Body of pancreas (tissue), 4 donors: ENCODE results near the gene DLEC1. TPM values are rescaled to one million over a fixed set of nuclear protein-coding genes. Genes with fewer than 3 reads are reported as not detected.

Experiments used
- ATAC-seq: fragments of 150-250 bp; one replicate; pipeline ENCODE4 v1.9.1; 2016
- DNase-seq, 4 donors: peaks; one replicate each; pipeline ENCODE4 v3.0.0-alpha.2; 2019
- H3K27ac ChIP-seq, 4 donors: fragments of 200-600 bp; sonication (generic); 1 replicate in 3 of 4; 2 replicates in 1 of 4; pipeline versions ENCODE4 v1.5.1 to v1.6.1; 2016 to 2019; ENCODE audit warnings: mild to moderate bottlenecking in 1 of 4, mixed read lengths in 1 of 4, moderate library complexity in 1 of 4
- H3K27me3 ChIP-seq, 2 donors: fragments of 200-600 bp; sonication (generic); one replicate each; pipeline ENCODE4 v1.6.0; 2016; ENCODE audit warnings: mild to moderate bottlenecking in 1 of 2
- H3K36me3 ChIP-seq, 2 donors: fragments of 200-600 bp; sonication (generic); replicated peaks in 1 of 2; 2 replicates each; pipeline ENCODE4 v1.5.1; 2016; ENCODE audit warnings: low read depth in 2 of 2; ENCODE audit not compliant: insufficient read depth in 1 of 2
- H3K4me1 ChIP-seq: fragments of 200-600 bp; sonication (generic); one replicate; pipeline ENCODE4 v1.6.0; 2016
- H3K4me3 ChIP-seq, 2 donors: fragments of 200-600 bp; sonication (generic); 1 replicate in 1 of 2; 2 replicates in 1 of 2; pipeline ENCODE4 v1.5.1; 2016 to 2019
- H3K9me3 ChIP-seq, 3 donors: fragments of 200-600 bp; sonication (generic); 1 replicate in 2 of 3; 2 replicates in 1 of 3; pipeline ENCODE4 v1.5.1; 2016
- CTCF ChIP-seq, 7 experiments: fragments of 450-650 bp in 4 of 7; fragments of 200-600 bp in 3 of 7; sonication (generic) in 3 of 7; IDR thresholded peaks; one replicate each; pipeline ENCODE4 v1.5.1; 2016 to 2019; ENCODE audit warnings: antibody characterized with exemption in 7 of 7
- POLR2A ChIP-seq, 3 donors: fragments of 450-650 bp; IDR thresholded peaks; one replicate each; pipeline ENCODE4 v1.6.1; 2016; ENCODE audit warnings: antibody characterized with exemption in 3 of 3, mild to moderate bottlenecking in 2 of 3
- WGBS, 2 donors: methylation state at CpG; one replicate each; pipeline ENCODE4 v1.1.5; 2017; 5-methylcytosine and 5-hydroxymethylcytosine counted together
- intact Hi-C: fragments of 100-400 bp; cut with DNase I; formaldehyde crosslinking; loops from one replicate; pipeline ENCODE4 v1.15.1; 2023
- total RNA-seq, 2 donors: library from RNA; depleted of rRNA; stranded (reverse); fragments of >200 nt; gene quantifications; one replicate each; pipeline ENCODE4 v1.1.0, GENCODE V29; 2016

Gene DLEC1
- total RNA-seq, 2 donors from 2014 or later = 0.78 to 1.3 TPM

- no peaks in the 10 kb centered on the region for H3K36me3 ChIP-seq
- H3K4me1 ChIP-seq = no peaks in the 10 kb centered on the region
- no peak overlapping the region for H3K27ac ChIP-seq
- DNase-seq (no peak), ATAC-seq (peak; percentile 12)
- H3K27me3 ChIP-seq = no peaks in the 10 kb centered on the region
- TF ChIP-seq CTCF (IDR thresholded peaks at IDR 0.05) (no peak), POLR2A (IDR thresholded peaks at IDR 0.05) (no peak)
- H3K9me3 ChIP-seq = no peaks in the 10 kb centered on the region
- WGBS, 2 donors = 72 to 93% methylated on average over 7 to 11 of the region's 11 CpGs
- no peak overlapping the region for H3K4me3 ChIP-seq
- intact Hi-C loops = no loop called here
These were observed 69.9 kb downstream of the DLEC1 start for GRCh38 chr3:38108649-38109579.

- WGBS, 2 donors = 89 to 94% methylated on average over 9 of the region's 17 CpGs
- no peaks in the 10 kb centered on the region for H3K9me3 ChIP-seq
- no peaks in the 10 kb centered on the region for H3K36me3 ChIP-seq
- H3K27me3 ChIP-seq = no peaks in the 10 kb centered on the region
- no peak for ATAC-seq
- no peak for DNase-seq
- no peak overlapping the region for H3K4me3 ChIP-seq
- intact Hi-C loops = no loop called here
- no peak overlapping the region for H3K27ac ChIP-seq
- H3K4me1 ChIP-seq = no peaks in the 10 kb centered on the region
- TF ChIP-seq POLR2A (IDR thresholded peaks at IDR 0.05) (no peak), CTCF (IDR thresholded peaks at IDR 0.05) (no peak)
These were observed 70.7 kb downstream of the DLEC1 start for GRCh38 chr3:38109580-38110313.

GRCh38 chr3:38110314-38111050, 71.5 kb downstream of the DLEC1 start:
- ATAC-seq = no peak
- WGBS, 2 donors = 92 to 94% methylated on average over 6 of the region's 6 CpGs
- intact Hi-C loops = no loop called here

GRCh38 chr3:38111201-38111600, 72.2 kb downstream of the DLEC1 start:
- ATAC-seq (no peak), DNase-seq (no peak)
- Histone ChIP-seq H3K27ac (no peak overlapping the region), H3K4me1 (no peaks in the 10 kb centered on the region), H3K27me3 (no peaks in the 10 kb centered on the region), H3K36me3 (no peaks in the 10 kb centered on the region), H3K9me3 (no peaks in the 10 kb centered on the region), H3K4me3 (no peak overlapping the region)
- intact Hi-C loops = no loop called here
- 88 to 91% methylated on average over 4 of the region's 4 CpGs for WGBS, 2 donors
- no peak for TF ChIP-seq CTCF (IDR thresholded peaks at IDR 0.05)
- TF ChIP-seq POLR2A (IDR thresholded peaks at IDR 0.05) = no peak

More at GRCh38 chr3:38110314-38111050, 71.5 kb downstream of the DLEC1 start:
- H3K4me3 ChIP-seq = no peak overlapping the region
- H3K36me3 ChIP-seq = no peaks in the 10 kb centered on the region
- H3K4me1 ChIP-seq = no peaks in the 10 kb centered on the region
- H3K27ac ChIP-seq = no peak overlapping the region
- TF ChIP-seq CTCF (IDR thresholded peaks at IDR 0.05) (peak in 1 of 7 experiments; percentile 5), POLR2A (IDR thresholded peaks at IDR 0.05) (no peak)
- no peaks in the 10 kb centered on the region for H3K27me3 ChIP-seq
- no peak for DNase-seq
- H3K9me3 ChIP-seq = no peaks in the 10 kb centered on the region
